ENCODE data around the gene SFT2D3. TPM values are rescaled to one million over a fixed set of nuclear protein-coding genes. Genes with fewer than 3 reads are reported as not detected.

Gene SFT2D3
- total RNA-seq, 2 experiments from 2014 or later: 3.5 TPM

DNA sequence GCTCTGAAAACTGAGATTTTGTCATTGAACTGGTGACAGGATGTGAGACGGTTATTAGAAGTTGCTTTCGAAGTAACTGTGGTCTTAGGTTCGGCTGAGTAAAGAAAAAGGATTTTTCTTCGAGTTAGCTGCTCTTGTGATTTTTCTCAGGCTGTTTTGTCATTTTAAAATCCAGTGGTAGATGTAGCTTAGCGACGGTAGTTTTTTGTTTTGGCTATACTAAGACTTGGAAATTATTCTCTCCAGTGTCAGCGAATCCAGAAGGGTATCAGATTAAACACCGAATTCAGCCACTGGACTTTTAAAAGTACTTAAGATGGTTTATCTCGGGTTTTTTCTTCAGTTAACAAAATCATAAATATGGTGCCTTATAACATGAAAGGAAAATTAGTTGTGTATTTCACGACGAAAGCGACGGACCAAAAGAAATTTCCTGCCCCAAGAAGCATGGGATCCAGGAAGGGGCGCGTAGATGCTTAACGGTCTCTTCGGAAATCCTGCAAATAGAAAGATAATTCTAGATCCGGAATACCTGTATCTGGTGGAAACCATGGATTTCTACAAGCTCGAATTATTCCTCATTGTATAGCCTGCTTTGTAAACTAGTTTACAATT lies 1.2 kb downstream of the SFT2D3 start:
- ChIA-PET POLR2A (interaction anchor here (0.5 to 2.3 kb wide), 8 partner anchors 13 to 622 kb away, joined by 3 to 8 read pairs (median 6); partner anchors contain the start of genes IWS1, UGGT1 and WDR33), CTCF (interaction anchor here (1.3 kb wide), 2 partner anchors 111 to 176 kb away, joined by 3 to 5 read pairs; partner anchors contain the start of gene IWS1)

DNA sequence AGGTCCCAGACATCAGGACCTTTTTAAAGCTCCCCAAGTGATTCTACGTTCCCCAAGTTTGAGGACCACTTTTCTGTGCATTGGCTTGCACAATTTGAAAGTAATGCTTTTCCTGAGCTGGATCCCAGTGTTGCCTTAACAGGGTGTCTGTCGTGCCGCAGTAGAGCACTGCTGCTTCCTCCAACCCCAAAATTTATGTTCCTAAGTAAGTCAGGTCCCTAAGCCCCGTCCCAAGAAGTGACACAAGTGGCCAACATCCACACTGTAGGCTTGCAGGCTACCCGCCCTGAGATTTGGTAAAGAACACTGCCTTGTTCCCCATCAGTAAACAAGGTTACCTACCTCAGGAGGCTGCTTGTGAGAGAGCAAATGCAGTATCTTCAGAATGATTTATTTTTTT lies 2.0 kb downstream of the SFT2D3 start:
- POLR2A ChIA-PET: interaction anchor here (1.6 kb wide), 1 partner anchor 154 kb away, joined by 7 read pairs; no protein-coding TSS in a partner anchor
- CTCF ChIA-PET: interaction anchor here (1.3 to 1.4 kb wide), 2 partner anchors 108 to 112 kb away, joined by 3 to 5 read pairs; partner anchors contain the start of gene WDR33

DNA sequence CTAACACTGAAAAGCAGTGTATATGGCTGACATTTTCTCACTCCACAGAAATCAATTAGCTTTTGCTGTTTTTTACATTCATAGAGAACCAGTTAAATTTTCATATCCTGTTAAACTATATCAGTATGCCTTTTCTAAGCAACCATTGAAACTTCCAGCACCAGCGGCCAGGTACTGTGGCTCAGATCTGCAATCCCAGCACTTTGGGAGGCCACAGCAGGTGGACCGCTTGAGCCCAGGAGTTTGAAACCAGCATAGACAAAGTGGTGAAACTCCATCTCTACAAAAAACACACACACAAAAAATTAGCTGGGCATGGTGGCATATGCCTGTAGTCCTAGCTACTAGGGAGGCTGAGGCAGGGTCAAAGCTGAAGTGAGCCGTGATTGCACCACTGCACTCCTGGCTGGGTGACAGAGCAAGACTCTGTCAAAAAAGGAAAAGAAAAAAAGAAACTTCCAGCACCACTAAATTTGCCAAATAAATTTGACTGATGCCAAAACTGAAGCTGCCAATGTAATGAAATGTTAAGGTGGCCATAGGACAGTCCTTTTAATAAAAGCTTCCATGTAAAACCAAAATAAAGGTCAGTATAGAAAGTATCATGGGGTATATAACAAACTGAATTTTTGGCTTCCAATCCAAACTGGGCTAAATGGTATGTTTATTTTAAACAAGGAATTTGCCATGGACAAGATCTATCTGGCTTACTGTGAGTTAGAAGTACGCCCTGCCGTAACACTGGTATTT lies 3.5 kb downstream of the SFT2D3 start:
- ChIA-PET POLR2A (no interaction called here), CTCF (interaction anchor here (1.4 kb wide), 1 partner anchor 106 kb away, joined by 3 read pairs; the partner anchor contains the start of gene WDR33)

- CTCF ChIA-PET: no interaction called here
- POLR2A ChIA-PET: no interaction called here
These were observed 4.2 kb downstream of the SFT2D3 start for GRCh38 chr2:127705391-127706065.

DNA sequence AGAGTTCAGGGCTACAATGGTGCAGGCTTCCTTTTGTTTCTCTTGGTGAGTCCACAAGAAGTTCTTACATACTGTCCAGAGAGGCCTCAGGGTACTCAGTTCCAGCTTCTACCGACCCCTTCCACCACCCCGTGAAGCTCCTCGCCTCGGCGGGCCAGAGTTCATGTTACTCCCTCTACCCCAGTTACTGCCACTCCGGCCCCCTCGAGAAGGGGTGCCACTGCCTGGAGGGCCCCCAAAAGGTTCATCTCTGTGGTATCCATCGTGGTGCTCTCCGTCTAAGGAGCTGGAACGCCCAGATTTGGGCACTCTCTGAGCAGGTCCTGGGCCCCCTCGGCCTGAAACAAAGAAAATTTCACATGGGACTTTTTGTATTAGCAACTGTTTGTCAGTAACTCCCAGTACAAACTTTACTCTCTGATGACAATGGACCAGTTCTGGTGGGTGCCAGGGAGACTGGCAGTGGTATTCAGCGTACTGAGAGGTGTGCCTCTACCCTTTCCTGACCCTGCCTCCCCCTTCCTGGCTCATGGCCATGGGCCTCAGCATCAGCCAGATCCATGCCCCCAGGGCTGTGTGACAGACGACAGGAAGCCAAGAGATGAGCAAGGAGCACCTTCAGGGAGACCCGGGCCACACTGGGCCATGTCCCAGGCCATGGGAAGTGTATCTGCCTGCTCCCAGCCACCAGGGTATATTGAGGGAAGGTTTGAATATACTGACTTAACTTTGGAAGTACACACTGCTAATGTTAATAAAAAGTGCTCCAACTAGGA lies 5.1 kb downstream of the SFT2D3 start:
- ChIA-PET POLR2A (no interaction called here), CTCF (no interaction called here)

- POLR2A ChIA-PET: no interaction called here
These were observed 6.8 kb downstream of the SFT2D3 start for GRCh38 chr2:127707890-127708648.

GRCh38 chr2:127709336-127709735 lies 8.0 kb downstream of the SFT2D3 start:
- POLR2A ChIA-PET: no interaction called here
- CTCF ChIA-PET: no interaction called here

More at GRCh38 chr2:127707890-127708648, 6.8 kb downstream of the SFT2D3 start:
- CTCF ChIA-PET: interaction anchor here (1.3 kb wide), 1 partner anchor 18 kb away, joined by 3 read pairs; no protein-coding TSS in a partner anchor

DNA sequence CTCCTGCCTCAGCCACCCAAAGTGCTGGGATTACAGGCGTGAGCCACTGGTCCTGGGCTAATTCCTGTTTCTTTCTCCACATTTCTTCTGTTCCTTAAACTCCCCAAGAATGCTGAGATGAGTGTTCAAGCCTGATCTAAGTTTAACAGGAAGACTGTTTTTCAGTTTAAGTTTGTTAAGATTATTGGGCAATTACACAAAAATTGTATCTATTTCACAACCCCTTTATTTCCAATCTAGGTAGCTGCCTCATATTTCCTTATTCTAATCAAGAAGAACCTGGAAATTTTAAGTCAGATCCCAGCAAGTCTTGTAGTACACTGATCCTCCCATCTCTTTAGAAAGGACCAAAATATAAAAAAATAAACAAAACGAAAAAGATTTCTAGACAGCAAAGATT lies 11.7 kb downstream of the SFT2D3 start:
- ChIA-PET POLR2A (no interaction called here), CTCF (no interaction called here)

GRCh38 chr2:127713562-127713961 lies 12.3 kb downstream of the SFT2D3 start:
- CTCF ChIA-PET: no interaction called here
- POLR2A ChIA-PET: no interaction called here

GRCh38 chr2:127715778-127716449 lies 14.6 kb downstream of the SFT2D3 start:
- POLR2A ChIA-PET: no interaction called here
- CTCF ChIA-PET: no interaction called here

DNA sequence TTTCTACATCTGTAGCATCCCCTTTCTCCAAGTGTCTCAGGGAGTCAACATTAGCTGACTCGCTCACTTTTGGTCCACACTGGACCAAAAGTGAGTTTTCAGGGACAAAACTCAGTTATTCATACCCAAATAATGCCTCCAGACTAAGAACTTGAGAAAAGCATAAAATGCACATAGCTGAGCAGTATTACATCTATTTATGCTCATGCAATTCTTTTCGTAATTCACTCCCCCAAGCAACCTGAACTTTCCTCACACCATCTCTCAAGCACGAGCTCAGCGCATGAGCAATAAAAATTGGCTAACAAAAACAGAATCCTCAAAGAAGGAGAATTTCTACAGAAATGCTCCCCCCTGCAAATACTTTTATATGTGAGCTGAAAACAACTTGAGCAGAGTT lies 17.0 kb downstream of the SFT2D3 start:
- CTCF ChIA-PET: no interaction called here
- POLR2A ChIA-PET: no interaction called here

DNA sequence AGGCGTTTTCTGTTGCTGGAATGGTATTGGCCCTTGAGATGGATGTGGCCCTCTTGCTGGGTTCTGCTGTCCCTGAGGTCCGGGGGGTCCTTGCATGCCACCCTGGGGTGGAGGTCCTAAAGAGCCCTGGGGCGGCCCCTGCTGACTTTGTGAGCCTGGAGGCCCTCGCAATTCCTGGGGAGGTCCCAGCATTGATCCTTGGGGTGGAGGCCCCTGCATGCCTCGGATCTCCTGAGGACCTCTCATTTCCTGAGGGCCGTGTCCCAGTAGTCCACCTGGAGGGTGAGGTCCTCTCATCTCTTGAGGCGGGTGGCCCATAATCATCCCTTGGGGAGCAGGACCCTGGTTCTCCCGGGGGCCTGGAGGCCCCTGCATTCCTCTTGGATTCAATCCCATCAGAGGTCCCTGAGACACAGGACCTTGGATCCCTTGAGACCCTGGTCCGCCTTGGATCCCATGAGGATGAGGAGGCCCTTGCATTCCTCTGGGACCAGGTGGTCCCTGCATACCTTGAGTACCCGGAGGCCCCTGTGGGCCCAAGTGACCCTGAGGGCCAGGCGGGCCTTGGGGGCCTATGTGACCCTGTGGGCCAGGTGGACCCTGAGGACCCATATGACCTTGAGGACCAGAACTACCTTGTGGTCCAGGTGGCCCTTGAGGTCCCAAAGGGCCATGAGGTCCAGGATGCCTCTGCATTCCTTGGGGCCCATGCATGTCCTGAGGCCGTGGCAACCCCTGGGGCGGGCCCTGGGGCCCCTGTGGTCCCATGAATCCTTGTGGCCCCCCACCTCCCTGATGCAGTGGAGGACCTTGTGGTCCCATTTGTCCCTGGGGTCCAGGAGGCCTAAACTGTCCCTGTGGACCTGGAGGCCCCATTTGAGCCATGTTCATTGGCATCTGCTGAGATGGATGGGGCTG lies 18.3 kb downstream of the SFT2D3 start:
- POLR2A ChIA-PET: no interaction called here

DNA sequence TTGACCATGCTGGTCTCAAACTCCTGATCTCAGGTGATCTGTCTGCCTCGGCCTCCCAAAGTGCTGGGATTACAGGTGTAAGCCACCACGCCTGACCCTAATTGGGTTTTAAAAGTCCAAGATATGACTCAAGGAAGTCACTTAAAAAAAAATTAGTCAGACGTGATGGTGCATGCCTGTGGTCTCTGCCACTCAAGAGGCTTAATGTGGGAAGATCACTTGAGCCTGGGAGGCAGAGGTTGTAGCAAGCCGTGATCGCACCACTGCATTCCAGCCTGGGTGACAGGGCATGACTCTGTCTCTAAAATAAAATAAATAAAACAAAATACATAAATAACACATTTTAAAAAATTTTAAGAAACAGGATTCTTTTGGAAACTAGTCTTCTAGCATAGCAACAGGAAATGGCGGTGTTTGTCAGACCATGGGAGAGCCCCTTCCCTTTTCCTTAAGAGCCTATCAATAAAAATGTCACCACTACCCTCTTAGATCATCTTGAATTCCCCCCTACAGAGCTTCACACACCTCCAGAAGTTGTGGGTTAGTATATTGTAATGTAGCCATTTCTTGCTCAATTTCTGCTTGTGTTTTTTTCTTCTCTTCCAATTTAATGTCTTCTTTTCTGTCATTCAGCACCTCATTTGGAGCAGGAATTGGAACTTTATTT lies 20.1 kb downstream of the SFT2D3 start:
- POLR2A ChIA-PET: no interaction called here
- CTCF ChIA-PET: no interaction called here

More for the DNA sequence above, 18.3 kb downstream of the SFT2D3 start:
- CTCF ChIA-PET: no interaction called here

DNA sequence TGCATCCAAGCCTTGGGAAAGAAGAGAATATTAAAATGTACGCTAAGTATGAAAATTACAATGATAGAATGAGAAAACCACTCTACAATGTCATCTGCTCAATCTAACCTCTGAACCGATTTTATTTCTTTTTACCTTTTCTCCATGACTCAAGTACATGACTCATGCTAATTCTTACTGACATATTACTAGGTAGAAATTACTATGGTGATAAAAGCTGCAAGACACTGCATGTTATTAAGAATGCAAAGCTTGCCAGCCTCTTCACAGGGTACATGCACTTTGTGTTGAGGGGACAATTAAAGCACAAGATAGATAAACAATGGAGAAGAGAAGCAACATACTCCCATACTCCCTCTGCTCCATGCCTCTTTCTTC lies 20.7 kb downstream of the SFT2D3 start:
- CTCF ChIA-PET: no interaction called here
- POLR2A ChIA-PET: no interaction called here

- CTCF ChIA-PET: no interaction called here
- POLR2A ChIA-PET: no interaction called here
These were observed 21.5 kb downstream of the SFT2D3 start for GRCh38 chr2:127722807-127723206.

DNA sequence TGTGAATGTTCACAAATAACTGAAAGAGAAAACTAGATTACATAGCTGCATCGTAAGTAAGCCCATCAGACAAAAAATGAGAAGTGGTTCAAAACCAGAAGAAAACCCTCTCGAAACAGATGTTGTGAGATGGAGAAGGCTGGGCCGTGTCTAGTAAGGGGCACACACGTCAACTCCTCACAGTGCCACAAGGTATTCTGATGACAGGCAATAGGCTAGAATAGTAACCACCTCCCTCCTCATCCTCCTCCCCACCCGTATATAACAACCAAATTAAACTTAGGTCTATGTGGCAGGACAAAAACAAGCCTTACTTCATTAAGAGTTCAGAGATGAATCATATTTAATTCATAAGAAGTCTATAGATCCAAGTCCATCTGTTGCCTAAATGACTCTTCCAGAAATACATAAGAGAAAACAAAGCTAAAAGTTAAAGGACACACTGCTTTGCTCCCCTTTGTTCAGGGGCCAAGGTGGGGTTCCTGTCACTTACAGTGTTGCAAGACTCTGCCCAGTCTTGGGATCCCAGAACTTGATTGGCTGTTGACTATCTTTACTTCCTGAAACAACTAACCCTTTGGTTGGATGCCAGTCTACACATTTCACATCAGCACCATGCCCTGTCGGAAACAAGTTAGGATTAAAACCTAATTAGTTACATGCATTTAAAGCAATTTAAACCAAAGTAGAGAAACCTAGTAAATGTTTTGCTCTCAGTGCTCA lies 25.0 kb downstream of the SFT2D3 start:
- POLR2A ChIA-PET: no interaction called here
- CTCF ChIA-PET: interaction anchor here (1.3 kb wide), 1 partner anchor 19 kb away, joined by 3 read pairs; no protein-coding TSS in a partner anchor
